KMS-11 (cell line): ENCODE measurements around the gene PCYT2.
A peak's percentile ranks its signal among the peaks of the same experiment; 100 is the strongest.

Experiments
- H2AFZ ChIP-seq: fragments of 200-600 bp; sonication (generic); 2 replicates; pipeline ENCODE4 v1.6.1; 2016; ENCODE audit warnings: antibody characterized with exemption, mixed run types, low read depth
- H3K27ac ChIP-seq: fragments of 200-600 bp; sonication (generic); 2 replicates; pipeline ENCODE4 v1.6.1; 2016; ENCODE audit warnings: mild to moderate bottlenecking, mixed run types
- H3K27me3 ChIP-seq: fragments of 200-600 bp; sonication (generic); 2 replicates; pipeline ENCODE4 v1.6.1; 2017; ENCODE audit warnings: mild to moderate bottlenecking, low read depth, mixed run types, moderate library complexity; ENCODE audit not compliant: insufficient read depth
- H3K36me3 ChIP-seq: fragments of 200-600 bp; sonication (generic); 2 replicates; pipeline ENCODE4 v1.6.1; 2017; ENCODE audit warnings: mild to moderate bottlenecking, mixed run types; ENCODE audit not compliant: insufficient read depth
- H3K4me1 ChIP-seq: fragments of 200-600 bp; sonication (generic); 2 replicates; pipeline ENCODE4 v1.6.1; 2016; ENCODE audit warnings: mild to moderate bottlenecking, low read depth, mixed run types; ENCODE audit not compliant: poor library complexity, severe bottlenecking
- H3K4me2 ChIP-seq: fragments of 200-600 bp; sonication (generic); 2 replicates; pipeline ENCODE4 v1.7.0; 2016; ENCODE audit warnings: mild to moderate bottlenecking, mixed run types
- H3K4me3 ChIP-seq: fragments of 200-600 bp; sonication (generic); IDR thresholded peaks from 2 replicates; pipeline ENCODE4 v1.6.1; 2017; ENCODE audit warnings: low read depth, low read length, mixed read lengths; ENCODE audit not compliant: insufficient read depth
- H3K79me2 ChIP-seq: fragments of 200-600 bp; sonication (generic); 2 replicates; pipeline ENCODE4 v1.6.1; 2016; ENCODE audit warnings: low read depth, mixed run types; ENCODE audit not compliant: insufficient read depth
- H3K9ac ChIP-seq: fragments of 200-600 bp; sonication (generic); 2 replicates; pipeline ENCODE4 v1.6.1; 2016; ENCODE audit warnings: mild to moderate bottlenecking, mixed run types
- H4K20me1 ChIP-seq: fragments of 200-600 bp; sonication (generic); 2 replicates; pipeline ENCODE4 v1.6.1; 2016; ENCODE audit warnings: mild to moderate bottlenecking, mixed run types; ENCODE audit not compliant: insufficient read depth
- TF ChIP-seq, protein P1 (sequence below): fragments of 200-600 bp; sonication (generic); conservative IDR thresholded peaks from 2 replicates; pipeline ENCODE4 v1.6.1; 2017; ENCODE audit warnings: low read depth, mild to moderate bottlenecking, antibody characterized with exemption, low read length, moderate library complexity, mixed read lengths

PCYT2 gene

DNA sequence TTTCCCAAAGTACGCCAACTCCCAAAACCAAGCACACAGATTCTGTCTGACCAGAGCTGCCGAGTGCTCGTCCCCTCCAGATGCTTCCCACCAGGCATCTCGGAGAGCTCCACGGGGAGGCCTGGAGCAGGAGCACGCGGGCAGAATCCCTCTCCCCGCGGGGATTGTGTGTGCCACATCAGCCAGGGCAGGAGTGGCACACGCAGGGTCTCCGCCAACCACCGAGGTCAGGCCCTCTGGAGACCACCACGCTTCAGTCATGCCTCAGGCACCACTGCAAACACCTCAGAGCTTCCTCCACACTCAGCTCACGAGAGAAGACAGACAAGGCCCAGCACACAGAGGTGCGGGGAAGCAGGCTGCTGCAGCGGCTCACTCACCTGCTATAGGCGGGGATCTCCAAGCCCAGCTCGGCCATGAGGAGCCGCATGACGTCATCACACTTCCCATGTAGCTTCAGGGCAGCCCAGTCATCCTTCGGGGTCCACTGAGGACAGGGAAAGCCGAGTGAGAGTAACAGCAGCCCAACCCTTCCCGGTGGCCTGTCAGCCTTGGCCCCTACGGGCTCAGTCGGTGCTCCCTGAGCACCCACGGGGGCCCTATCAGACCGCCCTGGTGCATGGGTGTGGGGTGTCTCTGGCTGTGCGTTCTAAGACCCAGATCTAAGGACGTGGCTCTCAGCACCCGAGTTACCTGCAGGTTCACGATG, 2.3 kb upstream of the PCYT2 start:
- TF ChIP-seq, protein P1, sequence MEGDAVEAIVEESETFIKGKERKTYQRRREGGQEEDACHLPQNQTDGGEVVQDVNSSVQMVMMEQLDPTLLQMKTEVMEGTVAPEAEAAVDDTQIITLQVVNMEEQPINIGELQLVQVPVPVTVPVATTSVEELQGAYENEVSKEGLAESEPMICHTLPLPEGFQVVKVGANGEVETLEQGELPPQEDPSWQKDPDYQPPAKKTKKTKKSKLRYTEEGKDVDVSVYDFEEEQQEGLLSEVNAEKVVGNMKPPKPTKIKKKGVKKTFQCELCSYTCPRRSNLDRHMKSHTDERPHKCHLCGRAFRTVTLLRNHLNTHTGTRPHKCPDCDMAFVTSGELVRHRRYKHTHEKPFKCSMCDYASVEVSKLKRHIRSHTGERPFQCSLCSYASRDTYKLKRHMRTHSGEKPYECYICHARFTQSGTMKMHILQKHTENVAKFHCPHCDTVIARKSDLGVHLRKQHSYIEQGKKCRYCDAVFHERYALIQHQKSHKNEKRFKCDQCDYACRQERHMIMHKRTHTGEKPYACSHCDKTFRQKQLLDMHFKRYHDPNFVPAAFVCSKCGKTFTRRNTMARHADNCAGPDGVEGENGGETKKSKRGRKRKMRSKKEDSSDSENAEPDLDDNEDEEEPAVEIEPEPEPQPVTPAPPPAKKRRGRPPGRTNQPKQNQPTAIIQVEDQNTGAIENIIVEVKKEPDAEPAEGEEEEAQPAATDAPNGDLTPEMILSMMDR = no peak
- Histone ChIP-seq H3K4me2 (no peak overlapping the region), H3K9ac (no peak overlapping the region), H2AFZ (no peak overlapping the region), H3K36me3 (peaks cover 24% of the 10 kb centered on the region; the same call in 1 of the 2 replicates), H3K79me2 (peaks cover 26% of the 10 kb centered on the region), H4K20me1 (0 out of 2 replicates have a peak, but pooled peaks cover 5% of the 10 kb centered on the region), H3K4me3 (no peak overlapping the region), H3K27ac (no peak overlapping the region), H3K27me3 (no peaks in the 10 kb centered on the region), H3K4me1 (peaks cover 34% of the 10 kb centered on the region)

DNA sequence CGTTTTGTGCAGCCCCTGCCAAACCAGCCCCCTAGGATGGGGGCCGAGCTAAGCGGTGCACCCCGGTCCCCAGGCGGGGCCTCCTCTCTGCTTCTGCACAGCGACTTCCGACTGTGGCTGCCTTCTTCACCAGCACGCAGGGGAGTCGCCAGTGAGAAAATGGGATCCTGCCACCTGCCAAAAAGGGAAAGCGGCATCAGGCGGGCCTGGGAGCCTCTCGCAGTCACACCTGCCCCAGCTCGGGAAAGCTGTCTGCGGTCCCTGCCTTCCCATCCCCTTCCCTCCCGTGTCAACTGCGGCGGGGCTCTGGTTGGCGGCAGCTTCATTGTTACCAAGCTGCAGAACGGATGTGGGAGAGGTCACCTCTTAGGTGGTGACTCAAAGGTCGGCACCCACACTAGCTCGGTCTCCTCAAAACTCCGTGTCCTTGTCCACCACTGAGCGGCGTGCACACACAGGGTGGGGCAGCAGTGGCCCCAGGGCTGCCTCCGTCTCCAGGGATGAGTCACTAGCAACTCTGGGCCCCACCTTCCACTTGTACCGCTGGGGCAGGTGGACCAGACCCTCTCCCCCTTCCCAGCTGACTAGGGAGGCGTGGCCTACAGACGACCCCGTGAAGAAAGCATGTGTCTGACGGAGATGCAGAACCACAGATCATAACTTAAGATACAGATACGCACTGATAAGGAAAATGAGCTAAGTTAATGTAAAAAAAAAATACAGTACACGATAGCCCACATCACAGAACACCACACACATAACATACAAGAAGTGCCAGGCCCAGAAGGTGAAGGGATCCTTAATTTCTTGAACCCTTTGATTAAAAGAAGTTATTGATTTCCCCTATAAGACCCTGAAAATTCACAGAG, 1.5 kb upstream of the PCYT2 start:
- no peak overlapping the region for H3K9ac ChIP-seq
- H3K4me2 ChIP-seq = no peak overlapping the region
- H3K27me3 ChIP-seq = no peaks in the 10 kb centered on the region
- 0 out of 2 replicates have a peak, but pooled peaks cover 5% of the 10 kb centered on the region for H4K20me1 ChIP-seq
- H3K27ac ChIP-seq = no peak overlapping the region
- no peak overlapping the region for H2AFZ ChIP-seq
- TF ChIP-seq, protein P1 = no peak
- peaks cover 24% of the 10 kb centered on the region; the same call in 1 of the 2 replicates for H3K36me3 ChIP-seq
- H3K79me2 ChIP-seq = peaks cover 26% of the 10 kb centered on the region
- H3K4me3 ChIP-seq = no peak overlapping the region
- peaks cover 29% of the 10 kb centered on the region for H3K4me1 ChIP-seq

DNA sequence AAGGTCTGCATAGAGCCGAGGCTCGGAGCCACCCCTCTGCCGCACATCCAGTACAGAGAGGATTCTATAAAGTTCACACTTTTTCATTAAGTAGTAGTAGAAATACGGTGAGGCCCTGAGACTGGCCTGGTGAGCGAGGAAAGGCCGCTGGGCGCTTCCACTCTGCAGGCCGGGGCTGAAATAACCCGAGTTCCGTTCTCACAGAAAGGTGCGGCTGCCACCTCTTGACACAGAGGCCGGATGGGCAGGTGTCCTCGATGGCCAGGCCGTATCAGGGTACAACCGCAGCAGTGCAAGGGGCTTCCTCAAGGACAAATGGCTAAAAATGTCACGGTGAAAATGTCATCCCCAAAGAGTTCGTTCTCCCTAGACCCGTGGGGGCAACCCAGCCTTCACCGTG, 770 bp upstream of the PCYT2 start:
- Histone ChIP-seq H3K79me2 (peaks cover 20% of the 10 kb centered on the region), H3K27me3 (no peaks in the 10 kb centered on the region), H3K4me1 (peaks cover 27% of the 10 kb centered on the region), H2AFZ (no peak overlapping the region), H3K4me3 (no peak overlapping the region), H3K27ac (no peak overlapping the region), H3K36me3 (peaks cover 24% of the 10 kb centered on the region; the same call in 1 of the 2 replicates), H3K4me2 (peak overlapping the region; percentile 3; the same call in 1 of the 2 replicates), H3K9ac (no peak overlapping the region), H4K20me1 (0 out of 2 replicates have a peak, but pooled peaks cover 5% of the 10 kb centered on the region)
- TF ChIP-seq, protein P1 = no peak

DNA sequence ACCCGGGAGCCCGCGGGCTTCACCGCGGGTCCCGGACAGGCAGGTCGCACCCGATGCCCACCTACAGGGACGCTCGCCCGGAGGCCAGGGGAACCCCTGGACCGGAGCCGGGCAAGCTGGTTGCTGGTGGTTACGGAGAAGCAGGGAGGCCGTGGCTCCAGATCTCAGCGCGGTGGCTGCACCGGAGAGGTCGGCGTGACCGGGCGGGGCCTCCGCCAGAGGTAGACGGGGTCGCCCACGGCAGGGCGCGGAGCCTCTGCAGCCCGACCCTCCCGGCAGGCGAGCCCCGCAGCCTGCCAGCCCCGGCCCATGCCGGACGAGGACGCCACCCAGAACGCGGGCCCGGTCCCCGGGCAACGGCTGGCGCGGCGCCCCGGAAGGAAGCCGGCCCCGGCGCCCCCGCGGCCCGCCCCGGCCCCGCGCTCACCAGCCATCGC, 341 bp downstream of the PCYT2 start:
- TF ChIP-seq, protein P1 = no peak
- Histone ChIP-seq H3K4me2 (peak overlapping the region; percentile 96), H3K79me2 (peaks cover 9% of the 10 kb centered on the region), H3K4me3 (no peak overlapping the region), H4K20me1 (no peaks in the 10 kb centered on the region), H3K27ac (no peak overlapping the region), H3K4me1 (peaks cover 17% of the 10 kb centered on the region), H3K36me3 (peaks cover 20% of the 10 kb centered on the region; the same call in 1 of the 2 replicates), H3K9ac (peak overlapping the region; percentile 38; the same call in 1 of the 2 replicates), H3K27me3 (no peaks in the 10 kb centered on the region), H2AFZ (peak overlapping the region; percentile 30; the same call in 1 of the 2 replicates)
